HEK293 (cell line): ENCODE results near the gene MED17.

Experiments
- CTCF ChIA-PET: fragments of 350-600 bp; formaldehyde crosslinking; extraction: SDS; loops from one replicate; lab custom pipeline; 2021; ENCODE audit warnings: antibody characterized with exemption; lab: Yijun Ruan, JAX
- POLR2A ChIA-PET: fragments of 300-600 bp; formaldehyde crosslinking; extraction: SDS; loops from one replicate; lab custom pipeline; 2020; ENCODE audit warnings: antibody characterized with exemption, inconsistent platforms; lab: Yijun Ruan, JAX
- H3K27ac ChIP-seq: fragments of 200-500 bp; sonication (Bioruptor generic); 2 replicates; pipeline ENCODE4 v1.5.1; 2014; ENCODE audit warnings: low read depth, low read length, control low read depth, inconsistent platforms; ENCODE audit errors: extremely low read depth
- H3K36me3 ChIP-seq, 2 experiments: fragments of 200-500 bp in 1 of 2; sonication (Bioruptor generic) in 1 of 2; 1 replicate in 1 of 2; 2 replicates in 1 of 2; pipeline ENCODE4 v1.5.1; 2014 to 2017; ENCODE audit warnings: inconsistent platforms in 2 of 2, low read length in 2 of 2; ENCODE audit not compliant: control insufficient read depth in 2 of 2, insufficient read depth in 1 of 2
- H3K4me1 ChIP-seq: fragments of 200-500 bp; sonication (Bioruptor generic); 2 replicates; pipeline ENCODE4 v1.5.1; 2014; ENCODE audit warnings: mild to moderate bottlenecking, low read length, inconsistent platforms; ENCODE audit not compliant: control insufficient read depth, insufficient read depth
- H3K4me3 ChIP-seq: 2 replicates; pipeline ENCODE4 v1.5.1; 2011; ENCODE audit warnings: low read depth, mild to moderate bottlenecking, control low read depth, low read length, moderate library complexity
- H3K9me3 ChIP-seq: fragments of 200-500 bp; sonication (Bioruptor generic); 2 replicates; pipeline ENCODE4 v1.5.1; 2014; ENCODE audit warnings: low read depth, low read length, inconsistent platforms; ENCODE audit not compliant: control insufficient read depth, insufficient read depth
- GLIS2 ChIP-seq: fragments of 450-650 bp; formaldehyde crosslinking; IDR thresholded peaks from 2 replicates; pipeline ENCODE4 v1.5.1; 2016; ENCODE audit warnings: missing biosample characterization, missing genetic modification characterization
- KLF7 ChIP-seq: fragments of 450-650 bp; formaldehyde crosslinking; IDR thresholded peaks from 2 replicates; pipeline ENCODE4 v1.5.1; 2016; ENCODE audit warnings: missing biosample characterization, missing genetic modification characterization, borderline replicate concordance
- KLF8 ChIP-seq: fragments of 450-650 bp; formaldehyde crosslinking; IDR thresholded peaks from 2 replicates; pipeline ENCODE4 v1.5.1; 2016; ENCODE audit warnings: missing biosample characterization, missing genetic modification characterization
- KLF9 ChIP-seq: fragments of 450-650 bp; formaldehyde crosslinking; IDR thresholded peaks from 2 replicates; pipeline ENCODE4 v1.5.1; 2016; ENCODE audit warnings: missing biosample characterization, missing genetic modification characterization, low read depth
- OSR2 ChIP-seq: fragments of 450-650 bp; formaldehyde crosslinking; IDR thresholded peaks from 2 replicates; pipeline ENCODE4 v1.5.1; 2016; ENCODE audit warnings: missing biosample characterization, missing genetic modification characterization
- WT1 ChIP-seq: fragments of 450-650 bp; formaldehyde crosslinking; IDR thresholded peaks from 2 replicates; pipeline ENCODE4 v1.5.1; 2016; ENCODE audit warnings: missing biosample characterization, missing genetic modification characterization
- YY1 ChIP-seq: fragments of 450-650 bp; formaldehyde crosslinking; IDR thresholded peaks from 2 replicates; pipeline ENCODE4 v1.5.1; 2018; ENCODE audit warnings: missing biosample characterization, missing genetic modification characterization
- ZBTB1 ChIP-seq: fragments of 450-650 bp; formaldehyde crosslinking; IDR thresholded peaks from 2 replicates; pipeline ENCODE4 v1.5.1; 2016; ENCODE audit warnings: missing biosample characterization, missing genetic modification characterization
- ZFP69B ChIP-seq: fragments of 450-650 bp; formaldehyde crosslinking; IDR thresholded peaks from 2 replicates; pipeline ENCODE4 v1.5.1; 2016; ENCODE audit warnings: missing biosample characterization, missing genetic modification characterization
- ZNF114 ChIP-seq: fragments of 450-650 bp; formaldehyde crosslinking; IDR thresholded peaks from 2 replicates; pipeline ENCODE4 v1.5.0; 2017; ENCODE audit warnings: missing biosample characterization, missing genetic modification characterization
- ZNF132 ChIP-seq: fragments of 450-650 bp; formaldehyde crosslinking; IDR thresholded peaks from 2 replicates; pipeline ENCODE4 v1.5.1; 2017; ENCODE audit warnings: missing biosample characterization, missing genetic modification characterization, borderline replicate concordance
- ZNF140 ChIP-seq: fragments of 450-650 bp; formaldehyde crosslinking; IDR thresholded peaks from 2 replicates; pipeline ENCODE4 v1.5.1; 2016; ENCODE audit warnings: missing biosample characterization, missing genetic modification characterization
- ZNF16 ChIP-seq: fragments of 450-650 bp; formaldehyde crosslinking; IDR thresholded peaks from 2 replicates; pipeline ENCODE4 v1.5.1; 2016; ENCODE audit warnings: low read depth, missing biosample characterization, missing genetic modification characterization
- ZNF169 ChIP-seq: fragments of 450-650 bp; formaldehyde crosslinking; IDR thresholded peaks from 2 replicates; pipeline ENCODE4 v1.5.1; 2016; ENCODE audit warnings: missing biosample characterization, missing genetic modification characterization
- ZNF174 ChIP-seq: fragments of 450-650 bp; formaldehyde crosslinking; IDR thresholded peaks from 2 replicates; pipeline ENCODE4 v1.5.0; 2017; ENCODE audit warnings: missing biosample characterization, mild to moderate bottlenecking, missing genetic modification characterization
- ZNF221 ChIP-seq: fragments of 450-650 bp; formaldehyde crosslinking; IDR thresholded peaks from 2 replicates; pipeline ENCODE4 v1.5.1; 2017; ENCODE audit warnings: missing biosample characterization, missing genetic modification characterization, borderline replicate concordance
- ZNF26 ChIP-seq: fragments of 450-650 bp; formaldehyde crosslinking; IDR thresholded peaks from 2 replicates; pipeline ENCODE4 v1.5.1; 2016; ENCODE audit warnings: missing biosample characterization, missing genetic modification characterization
- ZNF311 ChIP-seq: fragments of 450-650 bp; formaldehyde crosslinking; IDR thresholded peaks from 2 replicates; pipeline ENCODE4 v1.5.1; 2017; ENCODE audit warnings: missing biosample characterization, missing genetic modification characterization, borderline replicate concordance
- ZNF366 ChIP-seq: fragments of 450-650 bp; formaldehyde crosslinking; conservative IDR thresholded peaks from 2 replicates; pipeline ENCODE4 v1.5.1; 2016; ENCODE audit warnings: missing biosample characterization, missing genetic modification characterization
- ZNF48 ChIP-seq: fragments of 450-650 bp; formaldehyde crosslinking; IDR thresholded peaks from 2 replicates; pipeline ENCODE4 v1.5.1; 2016; ENCODE audit warnings: missing biosample characterization, missing genetic modification characterization
- ZNF514 ChIP-seq: fragments of 450-650 bp; formaldehyde crosslinking; IDR thresholded peaks from 2 replicates; pipeline ENCODE4 v1.5.1; 2016; ENCODE audit warnings: missing biosample characterization, missing genetic modification characterization
- ZNF529 ChIP-seq: fragments of 450-650 bp; formaldehyde crosslinking; IDR thresholded peaks from 2 replicates; pipeline ENCODE4 v1.5.1; 2017; ENCODE audit warnings: missing genetic modification characterization, missing biosample characterization; ENCODE audit not compliant: insufficient replicate concordance
- ZNF548 ChIP-seq: fragments of 450-650 bp; formaldehyde crosslinking; IDR thresholded peaks from 2 replicates; pipeline ENCODE4 v1.5.1; 2016; ENCODE audit warnings: missing biosample characterization, missing genetic modification characterization
- ZNF585B ChIP-seq: fragments of 450-650 bp; formaldehyde crosslinking; IDR thresholded peaks from 2 replicates; pipeline ENCODE4 v1.5.1; 2016; ENCODE audit warnings: missing biosample characterization, missing genetic modification characterization
- ZNF596 ChIP-seq: fragments of 450-650 bp; IDR thresholded peaks from 2 replicates; pipeline ENCODE4 v1.5.0; 2018; ENCODE audit warnings: missing biosample characterization, mild to moderate bottlenecking, missing genetic modification characterization, moderate library complexity
- ZNF707 ChIP-seq: fragments of 450-650 bp; formaldehyde crosslinking; IDR thresholded peaks from 2 replicates; pipeline ENCODE4 v1.5.1; 2016; ENCODE audit warnings: missing biosample characterization, missing genetic modification characterization
- ZXDB ChIP-seq: fragments of 450-650 bp; formaldehyde crosslinking; IDR thresholded peaks from 2 replicates; pipeline ENCODE4 v1.5.1; 2016; ENCODE audit warnings: missing biosample characterization, missing genetic modification characterization
- TF ChIP-seq, protein P1 (sequence below): fragments of 450-650 bp; formaldehyde crosslinking; optimal IDR thresholded peaks from 2 replicates; pipeline ENCODE3; 2016; ENCODE audit warnings: missing biosample characterization, mild to moderate bottlenecking, missing genetic modification characterization
- TF ChIP-seq, protein P2 (sequence below): fragments of 450-650 bp; formaldehyde crosslinking; IDR thresholded peaks from 2 replicates; pipeline ENCODE4 v1.5.1; 2016; ENCODE audit warnings: missing biosample characterization, missing genetic modification characterization
- TF ChIP-seq, protein P3 (sequence below): fragments of 450-650 bp; IDR thresholded peaks from 2 replicates; pipeline ENCODE4 v1.5.1; 2018; ENCODE audit warnings: missing biosample characterization, missing genetic modification characterization

Gene MED17, protein sequence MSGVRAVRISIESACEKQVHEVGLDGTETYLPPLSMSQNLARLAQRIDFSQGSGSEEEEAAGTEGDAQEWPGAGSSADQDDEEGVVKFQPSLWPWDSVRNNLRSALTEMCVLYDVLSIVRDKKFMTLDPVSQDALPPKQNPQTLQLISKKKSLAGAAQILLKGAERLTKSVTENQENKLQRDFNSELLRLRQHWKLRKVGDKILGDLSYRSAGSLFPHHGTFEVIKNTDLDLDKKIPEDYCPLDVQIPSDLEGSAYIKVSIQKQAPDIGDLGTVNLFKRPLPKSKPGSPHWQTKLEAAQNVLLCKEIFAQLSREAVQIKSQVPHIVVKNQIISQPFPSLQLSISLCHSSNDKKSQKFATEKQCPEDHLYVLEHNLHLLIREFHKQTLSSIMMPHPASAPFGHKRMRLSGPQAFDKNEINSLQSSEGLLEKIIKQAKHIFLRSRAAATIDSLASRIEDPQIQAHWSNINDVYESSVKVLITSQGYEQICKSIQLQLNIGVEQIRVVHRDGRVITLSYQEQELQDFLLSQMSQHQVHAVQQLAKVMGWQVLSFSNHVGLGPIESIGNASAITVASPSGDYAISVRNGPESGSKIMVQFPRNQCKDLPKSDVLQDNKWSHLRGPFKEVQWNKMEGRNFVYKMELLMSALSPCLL

GRCh38 chr11:93784145-93784934 is at the start of gene MED17:
MED17 (plus strand) TSS chr11:93784282; CDS start chr11:93784514, 232 bp downstream.
- ChIA-PET POLR2A (interaction anchor here (0.7 to 3.9 kb wide), 21 partner anchors 8 to 708 kb away, joined by 3 to 149 read pairs (median 6); partner anchors contain the start of genes C11orf54, CEP295 and TAF1D), CTCF (interaction anchor here (0.7 to 1.3 kb wide), 2 partner anchors 43 to 105 kb away, joined by 4 read pairs; partner anchors contain the start of genes C11orf54 and TAF1D)
- peak within 1 kb of the TSS; percentile 79 for H3K27ac ChIP-seq
- H3K36me3 ChIP-seq, result peaks cover 7 to 28% of the 10 kb centered on the region in 2 experiments
- H3K4me1 ChIP-seq, result no peaks in the 10 kb centered on the region
- peak within 1 kb of the TSS; percentile 98 for H3K4me3 ChIP-seq
- H3K9me3 ChIP-seq, result no peaks in the 10 kb centered on the region
- TF ChIP-seq ZFP69B (tag by site-specific recombination) (no peak), KLF7 (tag by site-specific recombination) (peak; percentile 38; the same call in 1 of the 2 replicates), ZNF548 (no peak), ZNF311 (no peak), ZNF114 (tag by site-specific recombination) (no peak), KLF8 (tag by site-specific recombination) (peak; percentile 9), ZNF140 (tag by site-specific recombination) (no peak), ZNF169 (tag by site-specific recombination) (no peak), ZXDB (tag by site-specific recombination) (0 out of 2 replicates have a peak, but pooled peaks have one; percentile 41), ZNF174 (no peak), ZNF514 (tag by site-specific recombination) (no peak), ZNF596 (no peak), ZNF585B (no peak), ZBTB1 (tag by site-specific recombination) (no peak), GLIS2 (tag by site-specific recombination) (peak; percentile 86), ZNF529 (no peak), YY1 (tag by site-specific recombination) (no peak), ZNF707 (tag by site-specific recombination) (no peak), ZNF221 (tag by site-specific recombination) (no peak), ZNF16 (tag by site-specific recombination) (no peak), ZNF132 (tag by site-specific recombination) (no peak), WT1 (tag by site-specific recombination) (no peak), ZNF366 (no peak), ZNF48 (tag by site-specific recombination) (no peak), KLF9 (peak; percentile 72), ZNF26 (no peak), OSR2 (tag by site-specific recombination) (no peak)
- TF ChIP-seq, protein P1, sequence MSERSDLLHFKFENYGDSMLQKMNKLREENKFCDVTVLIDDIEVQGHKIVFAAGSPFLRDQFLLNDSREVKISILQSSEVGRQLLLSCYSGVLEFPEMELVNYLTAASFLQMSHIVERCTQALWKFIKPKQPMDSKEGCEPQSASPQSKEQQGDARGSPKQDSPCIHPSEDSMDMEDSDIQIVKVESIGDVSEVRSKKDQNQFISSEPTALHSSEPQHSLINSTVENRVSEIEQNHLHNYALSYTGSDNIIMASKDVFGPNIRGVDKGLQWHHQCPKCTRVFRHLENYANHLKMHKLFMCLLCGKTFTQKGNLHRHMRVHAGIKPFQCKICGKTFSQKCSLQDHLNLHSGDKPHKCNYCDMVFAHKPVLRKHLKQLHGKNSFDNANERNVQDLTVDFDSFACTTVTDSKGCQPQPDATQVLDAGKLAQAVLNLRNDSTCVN (tag by site-specific recombination), result peak; percentile 79
- TF ChIP-seq, protein P2, sequence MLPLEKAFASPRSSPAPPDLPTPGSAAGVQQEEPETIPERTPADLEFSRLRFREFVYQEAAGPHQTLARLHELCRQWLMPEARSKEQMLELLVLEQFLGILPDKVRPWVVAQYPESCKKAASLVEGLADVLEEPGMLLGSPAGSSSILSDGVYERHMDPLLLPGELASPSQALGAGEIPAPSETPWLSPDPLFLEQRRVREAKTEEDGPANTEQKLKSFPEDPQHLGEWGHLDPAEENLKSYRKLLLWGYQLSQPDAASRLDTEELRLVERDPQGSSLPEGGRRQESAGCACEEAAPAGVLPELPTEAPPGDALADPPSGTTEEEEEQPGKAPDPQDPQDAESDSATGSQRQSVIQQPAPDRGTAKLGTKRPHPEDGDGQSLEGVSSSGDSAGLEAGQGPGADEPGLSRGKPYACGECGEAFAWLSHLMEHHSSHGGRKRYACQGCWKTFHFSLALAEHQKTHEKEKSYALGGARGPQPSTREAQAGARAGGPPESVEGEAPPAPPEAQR (tag by site-specific recombination), result no peak
- TF ChIP-seq, protein P3, sequence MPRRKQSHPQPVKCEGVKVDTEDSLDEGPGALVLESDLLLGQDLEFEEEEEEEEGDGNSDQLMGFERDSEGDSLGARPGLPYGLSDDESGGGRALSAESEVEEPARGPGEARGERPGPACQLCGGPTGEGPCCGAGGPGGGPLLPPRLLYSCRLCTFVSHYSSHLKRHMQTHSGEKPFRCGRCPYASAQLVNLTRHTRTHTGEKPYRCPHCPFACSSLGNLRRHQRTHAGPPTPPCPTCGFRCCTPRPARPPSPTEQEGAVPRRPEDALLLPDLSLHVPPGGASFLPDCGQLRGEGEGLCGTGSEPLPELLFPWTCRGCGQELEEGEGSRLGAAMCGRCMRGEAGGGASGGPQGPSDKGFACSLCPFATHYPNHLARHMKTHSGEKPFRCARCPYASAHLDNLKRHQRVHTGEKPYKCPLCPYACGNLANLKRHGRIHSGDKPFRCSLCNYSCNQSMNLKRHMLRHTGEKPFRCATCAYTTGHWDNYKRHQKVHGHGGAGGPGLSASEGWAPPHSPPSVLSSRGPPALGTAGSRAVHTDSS (tag by site-specific recombination), result no peak
